ENCODE data around the gene PTTG2. TPM values are rescaled to one million over a fixed set of nuclear protein-coding genes. Genes with fewer than 3 reads are reported as not detected.

Gene PTTG2
- total RNA-seq, 1 experiment from 2014 or later, result not detected

- DNase-seq (ENCODE audit: low spot score), result no peak
These were observed 25.6 kb downstream of the PTTG2 start for GRCh38 chr4:37985730-37986275.

DNA sequence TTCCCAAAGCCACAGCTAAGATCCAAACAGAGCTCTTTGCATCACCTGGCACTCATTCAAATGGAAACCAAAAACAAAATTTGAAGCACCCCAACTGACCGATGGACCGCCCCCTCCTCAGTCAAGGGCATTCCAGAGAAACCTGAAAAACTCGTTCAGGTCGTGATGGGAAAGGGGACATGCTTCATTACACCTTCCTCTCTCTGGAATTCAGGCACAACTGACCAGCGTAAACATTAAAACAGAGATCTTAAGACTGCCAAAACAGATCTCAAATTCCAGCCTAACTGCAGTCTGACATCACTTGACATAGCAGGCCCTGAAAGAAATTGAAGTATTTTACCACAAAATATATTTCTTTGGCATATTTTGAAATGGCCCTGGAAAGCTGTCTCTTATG, 28.5 kb downstream of the PTTG2 start:
- DNase-seq (ENCODE audit: low spot score), result no peak

GRCh38 chr4:37989398-37990260, 29.4 kb downstream of the PTTG2 start:
- no peak for DNase-seq (ENCODE audit: low spot score)

- no peak for DNase-seq (ENCODE audit: low spot score)
These were observed 30.6 kb downstream of the PTTG2 start for GRCh38 chr4:37990731-37991245.

GRCh38 chr4:37991623-37992410, 31.6 kb downstream of the PTTG2 start:
- DNase-seq (ENCODE audit: low spot score), result no peak

- no peak for DNase-seq (ENCODE audit: low spot score)
These were observed 33.6 kb downstream of the PTTG2 start for GRCh38 chr4:37993806-37994205.

GRCh38 chr4:37994569-37994968, 34.4 kb downstream of the PTTG2 start:
- DNase-seq (ENCODE audit: low spot score), result no peak

GRCh38 chr4:37995299-37995821, 35.2 kb downstream of the PTTG2 start:
- no peak for DNase-seq (ENCODE audit: low spot score)

GRCh38 chr4:37995981-37996775, 36.0 kb downstream of the PTTG2 start:
- no peak for DNase-seq (ENCODE audit: low spot score)

GRCh38 chr4:37998226-37998625, 38.0 kb downstream of the PTTG2 start:
- DNase-seq (ENCODE audit: low spot score), result no peak

- DNase-seq (ENCODE audit: low spot score), result no peak
These were observed 39.0 kb downstream of the PTTG2 start for GRCh38 chr4:37999000-37999716.

- no peak for DNase-seq (ENCODE audit: low spot score)
These were observed 39.8 kb downstream of the PTTG2 start for GRCh38 chr4:37999965-38000364.

- DNase-seq (ENCODE audit: low spot score), result no peak
These were observed 41.7 kb downstream of the PTTG2 start for GRCh38 chr4:38001927-38002326.

- DNase-seq (ENCODE audit: low spot score), result no peak
These were observed 42.4 kb downstream of the PTTG2 start for GRCh38 chr4:38002451-38003071.

GRCh38 chr4:38003102-38003501, 42.9 kb downstream of the PTTG2 start:
- DNase-seq (ENCODE audit: low spot score), result no peak

- DNase-seq (ENCODE audit: low spot score), result no peak
These were observed 43.4 kb downstream of the PTTG2 start for GRCh38 chr4:38003628-38004027.

DNA sequence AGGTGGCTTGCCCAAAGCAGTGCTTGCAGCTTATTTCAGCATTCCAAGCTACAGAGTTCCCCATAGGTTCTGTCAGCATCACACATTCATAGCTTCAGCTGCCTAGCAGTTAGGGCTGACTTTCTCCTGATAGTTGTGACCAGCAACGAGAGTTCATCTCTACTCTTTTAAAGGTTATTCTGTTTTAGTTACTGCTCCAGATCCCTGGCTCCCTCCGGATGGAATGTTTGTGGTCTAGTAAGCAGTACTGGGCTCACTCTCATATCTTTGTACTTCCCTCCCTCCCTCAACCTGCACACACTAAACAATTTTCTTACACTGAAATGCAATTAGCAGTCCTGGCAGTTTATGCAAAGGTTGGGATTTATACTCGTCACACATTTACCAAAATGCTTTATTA, 43.9 kb downstream of the PTTG2 start:
- DNase-seq (ENCODE audit: low spot score), result peak; percentile 24

DNA sequence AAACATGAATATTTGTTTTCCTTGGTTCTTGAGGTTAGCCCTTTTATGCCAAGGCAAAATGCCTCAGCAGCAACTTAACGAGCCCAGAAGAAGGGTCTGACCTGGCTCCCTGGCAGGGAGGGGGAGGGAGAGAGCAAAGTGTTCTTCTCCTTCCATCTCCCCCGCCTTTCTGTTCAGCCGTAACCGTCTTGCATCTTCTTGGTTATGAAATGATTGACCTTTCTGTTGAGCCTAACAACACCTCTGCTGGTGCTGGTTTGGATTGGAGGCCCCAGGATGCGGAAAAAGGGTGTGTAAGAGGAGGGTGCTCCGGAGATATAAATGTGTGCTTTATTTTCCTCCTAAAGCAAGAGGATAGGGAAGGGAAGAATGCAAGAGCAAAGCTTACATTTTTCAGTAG, 44.7 kb downstream of the PTTG2 start:
- no peak for DNase-seq (ENCODE audit: low spot score)

DNA sequence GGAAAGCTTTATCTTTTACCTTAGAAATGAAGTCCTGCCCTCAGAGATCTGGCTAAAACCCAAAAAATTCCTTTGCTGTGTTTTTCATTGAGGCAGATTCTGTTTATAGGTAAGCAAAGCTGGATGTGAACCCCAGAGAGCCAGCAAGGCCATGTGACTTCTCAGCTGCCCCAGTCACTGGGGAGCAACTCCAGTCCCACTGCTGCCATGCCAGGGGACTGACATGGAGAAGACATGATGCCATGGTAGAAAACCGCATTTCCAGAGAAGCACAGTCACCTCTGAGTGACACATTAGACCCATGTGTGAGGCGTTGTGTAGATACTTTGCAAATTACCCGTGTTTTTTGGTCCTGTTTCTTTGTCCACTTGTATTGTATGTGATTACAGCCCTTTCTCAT, 45.4 kb downstream of the PTTG2 start:
- DNase-seq (ENCODE audit: low spot score), result no peak

DNA sequence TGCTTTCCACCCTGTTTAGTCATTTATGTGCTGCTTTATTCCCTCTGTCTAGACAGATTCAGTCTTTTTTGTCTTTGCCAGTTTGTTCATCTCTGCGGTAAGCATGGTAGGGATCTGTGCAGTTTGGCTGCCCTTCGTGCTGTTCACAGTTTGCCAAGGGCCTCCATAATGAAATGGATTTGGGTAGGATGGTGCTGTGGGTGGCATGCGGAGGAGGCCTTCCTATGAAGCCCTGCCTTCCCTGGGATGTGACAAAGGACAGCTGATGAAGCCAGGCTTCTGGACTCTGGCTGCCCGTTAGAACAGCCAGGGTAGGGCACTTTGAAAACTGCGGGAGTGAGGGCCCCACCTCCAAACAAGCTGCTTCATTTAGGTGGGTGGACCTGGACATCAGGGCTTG, 47.4 kb downstream of the PTTG2 start:
- no peak for DNase-seq (ENCODE audit: low spot score)

All from H4 (cell line).